ENCODE data around the gene KCNMB1.

GRCh38 chr5:170382790-170383189, 6.4 kb downstream of the KCNMB1 start:
- TF ChIP-seq CTCF (optimal IDR thresholded peaks at IDR 0.05 in 1 of 3, IDR thresholded peaks at IDR 0.05 in 1 of 3, conservative IDR thresholded peaks at IDR 0.05 in 1 of 3; ENCODE audit: extremely low read depth in 1 of 3, insufficient read depth in 2 of 3, low read length in 3 of 3) (no peak), EZH2 (IDR thresholded peaks at IDR 0.05; ENCODE audit: low read length) (no peak)
